WTC11 (cell line): Measurements from ENCODE around the gene KCNK7.

ENCODE experiments used
- JUN ChIP-seq: sonication (generic); formaldehyde crosslinking; IDR thresholded peaks from 2 replicates; pipeline ENCODE4 v1.8.0; 2023; ENCODE audit warnings: mild to moderate bottlenecking, missing genetic modification reagents
- NFYB ChIP-seq: sonication (generic); formaldehyde crosslinking; conservative IDR thresholded peaks from 2 replicates; pipeline ENCODE4 v1.8.0; 2022; ENCODE audit warnings: low read depth, missing genetic modification reagents
- NR2C2 ChIP-seq: sonication (generic); formaldehyde crosslinking; IDR thresholded peaks from 2 replicates; pipeline ENCODE4 v1.8.0; 2022; ENCODE audit warnings: mild to moderate bottlenecking, missing genetic modification reagents
- RORB ChIP-seq: fragments of 250-450 bp; sonication (Bioruptor Pico); IDR thresholded peaks from 2 replicates; pipeline ENCODE4 v1.9.0; 2021; ENCODE audit warnings: mild to moderate bottlenecking
- ZNF121 ChIP-seq: sonication (generic); formaldehyde crosslinking; IDR thresholded peaks from 2 replicates; pipeline ENCODE4 v1.8.0; 2023; ENCODE audit warnings: missing genetic modification reagents
- TF ChIP-seq, protein P1 (sequence below): fragments of 200-600 bp; IDR thresholded peaks from 2 replicates; pipeline ENCODE4 v1.8.0; 2022; ENCODE audit warnings: antibody characterized with exemption
- TF ChIP-seq, protein P2 (sequence below): sonication (generic); formaldehyde crosslinking; IDR thresholded peaks from 2 replicates; pipeline ENCODE4 v1.8.0; 2022; ENCODE audit warnings: missing genetic modification reagents
- TF ChIP-seq, protein P3 (sequence below): sonication (generic); formaldehyde crosslinking; conservative IDR thresholded peaks from 2 replicates; pipeline ENCODE4 v1.8.1; 2022; ENCODE audit warnings: mild to moderate bottlenecking, missing genetic modification reagents
- TF ChIP-seq, protein P4 (sequence below): sonication (generic); formaldehyde crosslinking; IDR thresholded peaks from 2 replicates; pipeline ENCODE4 v1.8.1; 2023; ENCODE audit warnings: mild to moderate bottlenecking, moderate library complexity, missing genetic modification reagents
- TF ChIP-seq, protein P5 (sequence below): sonication (generic); formaldehyde crosslinking; IDR thresholded peaks from 2 replicates; pipeline ENCODE4 v1.8.0; 2023; ENCODE audit warnings: mild to moderate bottlenecking, missing genetic modification reagents

DNA sequence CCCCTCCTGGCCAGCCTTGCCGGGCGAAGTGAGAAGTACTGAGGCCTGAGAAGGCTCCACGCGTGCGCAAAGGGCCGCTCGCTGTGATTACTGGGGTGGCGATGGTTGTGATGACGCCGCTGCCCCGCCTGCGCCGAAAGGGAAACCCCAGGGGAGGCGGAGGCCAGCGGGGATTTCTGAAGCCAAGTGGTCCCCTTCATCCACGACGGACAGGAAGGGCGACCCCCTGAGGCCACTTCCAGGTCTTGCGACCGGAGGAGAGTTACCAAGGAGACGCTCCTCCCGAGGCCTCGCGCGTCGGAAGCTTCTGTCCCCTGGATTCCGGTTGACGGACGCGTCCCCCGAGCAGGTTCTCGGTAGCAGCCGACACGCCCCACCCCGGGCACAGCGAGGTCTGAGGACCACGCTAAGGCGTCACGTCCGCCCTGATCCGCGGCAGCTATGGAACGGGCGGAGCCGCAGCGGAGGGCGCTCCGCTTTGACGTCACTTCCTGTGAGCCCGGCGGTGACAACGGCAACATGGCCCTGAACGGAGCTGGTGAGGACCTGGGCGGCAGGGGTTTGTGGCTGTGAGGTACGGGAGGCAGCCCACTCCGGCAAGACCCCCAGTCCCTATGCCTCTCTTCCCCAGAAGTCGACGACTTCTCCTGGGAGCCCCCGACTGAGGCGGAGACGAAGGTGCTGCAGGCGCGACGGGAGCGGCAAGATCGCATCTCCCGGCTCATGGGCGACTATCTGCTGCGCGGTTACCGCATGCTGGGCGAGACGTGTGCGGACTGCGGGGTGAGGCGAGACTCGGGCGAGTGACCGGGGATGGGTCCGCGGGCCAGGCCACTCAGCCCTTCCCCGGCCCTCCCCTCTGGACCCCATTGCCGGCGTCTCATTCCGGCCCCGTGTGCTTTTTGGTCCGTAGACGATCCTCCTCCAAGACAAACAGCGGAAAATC is 25.4 kb downstream of the KCNK7 start, which contains the start of gene ZNRD2:
- TF ChIP-seq, protein P1, sequence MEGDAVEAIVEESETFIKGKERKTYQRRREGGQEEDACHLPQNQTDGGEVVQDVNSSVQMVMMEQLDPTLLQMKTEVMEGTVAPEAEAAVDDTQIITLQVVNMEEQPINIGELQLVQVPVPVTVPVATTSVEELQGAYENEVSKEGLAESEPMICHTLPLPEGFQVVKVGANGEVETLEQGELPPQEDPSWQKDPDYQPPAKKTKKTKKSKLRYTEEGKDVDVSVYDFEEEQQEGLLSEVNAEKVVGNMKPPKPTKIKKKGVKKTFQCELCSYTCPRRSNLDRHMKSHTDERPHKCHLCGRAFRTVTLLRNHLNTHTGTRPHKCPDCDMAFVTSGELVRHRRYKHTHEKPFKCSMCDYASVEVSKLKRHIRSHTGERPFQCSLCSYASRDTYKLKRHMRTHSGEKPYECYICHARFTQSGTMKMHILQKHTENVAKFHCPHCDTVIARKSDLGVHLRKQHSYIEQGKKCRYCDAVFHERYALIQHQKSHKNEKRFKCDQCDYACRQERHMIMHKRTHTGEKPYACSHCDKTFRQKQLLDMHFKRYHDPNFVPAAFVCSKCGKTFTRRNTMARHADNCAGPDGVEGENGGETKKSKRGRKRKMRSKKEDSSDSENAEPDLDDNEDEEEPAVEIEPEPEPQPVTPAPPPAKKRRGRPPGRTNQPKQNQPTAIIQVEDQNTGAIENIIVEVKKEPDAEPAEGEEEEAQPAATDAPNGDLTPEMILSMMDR: no peak; the same call in 1 of the 2 replicates
- TF ChIP-seq JUN (CRISPR knock-in tag) (no peak), RORB (no peak), ZNF121 (0 out of 2 replicates have a peak, but pooled peaks have one; percentile 19), NR2C2 (CRISPR knock-in tag) (no peak), NFYB (CRISPR knock-in tag) (peak; percentile 12; the same call in 1 of the 2 replicates)
- TF ChIP-seq, protein P2, sequence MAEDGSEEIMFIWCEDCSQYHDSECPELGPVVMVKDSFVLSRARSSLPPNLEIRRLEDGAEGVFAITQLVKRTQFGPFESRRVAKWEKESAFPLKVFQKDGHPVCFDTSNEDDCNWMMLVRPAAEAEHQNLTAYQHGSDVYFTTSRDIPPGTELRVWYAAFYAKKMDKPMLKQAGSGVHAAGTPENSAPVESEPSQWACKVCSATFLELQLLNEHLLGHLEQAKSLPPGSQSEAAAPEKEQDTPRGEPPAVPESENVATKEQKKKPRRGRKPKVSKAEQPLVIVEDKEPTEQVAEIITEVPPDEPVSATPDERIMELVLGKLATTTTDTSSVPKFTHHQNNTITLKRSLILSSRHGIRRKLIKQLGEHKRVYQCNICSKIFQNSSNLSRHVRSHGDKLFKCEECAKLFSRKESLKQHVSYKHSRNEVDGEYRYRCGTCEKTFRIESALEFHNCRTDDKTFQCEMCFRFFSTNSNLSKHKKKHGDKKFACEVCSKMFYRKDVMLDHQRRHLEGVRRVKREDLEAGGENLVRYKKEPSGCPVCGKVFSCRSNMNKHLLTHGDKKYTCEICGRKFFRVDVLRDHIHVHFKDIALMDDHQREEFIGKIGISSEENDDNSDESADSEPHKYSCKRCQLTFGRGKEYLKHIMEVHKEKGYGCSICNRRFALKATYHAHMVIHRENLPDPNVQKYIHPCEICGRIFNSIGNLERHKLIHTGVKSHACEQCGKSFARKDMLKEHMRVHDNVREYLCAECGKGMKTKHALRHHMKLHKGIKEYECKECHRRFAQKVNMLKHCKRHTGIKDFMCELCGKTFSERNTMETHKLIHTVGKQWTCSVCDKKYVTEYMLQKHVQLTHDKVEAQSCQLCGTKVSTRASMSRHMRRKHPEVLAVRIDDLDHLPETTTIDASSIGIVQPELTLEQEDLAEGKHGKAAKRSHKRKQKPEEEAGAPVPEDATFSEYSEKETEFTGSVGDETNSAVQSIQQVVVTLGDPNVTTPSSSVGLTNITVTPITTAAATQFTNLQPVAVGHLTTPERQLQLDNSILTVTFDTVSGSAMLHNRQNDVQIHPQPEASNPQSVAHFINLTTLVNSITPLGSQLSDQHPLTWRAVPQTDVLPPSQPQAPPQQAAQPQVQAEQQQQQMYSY: peak; percentile 89
- TF ChIP-seq, protein P3, sequence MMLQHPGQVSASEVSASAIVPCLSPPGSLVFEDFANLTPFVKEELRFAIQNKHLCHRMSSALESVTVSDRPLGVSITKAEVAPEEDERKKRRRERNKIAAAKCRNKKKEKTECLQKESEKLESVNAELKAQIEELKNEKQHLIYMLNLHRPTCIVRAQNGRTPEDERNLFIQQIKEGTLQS (CRISPR knock-in tag): no peak
- TF ChIP-seq, protein P4, sequence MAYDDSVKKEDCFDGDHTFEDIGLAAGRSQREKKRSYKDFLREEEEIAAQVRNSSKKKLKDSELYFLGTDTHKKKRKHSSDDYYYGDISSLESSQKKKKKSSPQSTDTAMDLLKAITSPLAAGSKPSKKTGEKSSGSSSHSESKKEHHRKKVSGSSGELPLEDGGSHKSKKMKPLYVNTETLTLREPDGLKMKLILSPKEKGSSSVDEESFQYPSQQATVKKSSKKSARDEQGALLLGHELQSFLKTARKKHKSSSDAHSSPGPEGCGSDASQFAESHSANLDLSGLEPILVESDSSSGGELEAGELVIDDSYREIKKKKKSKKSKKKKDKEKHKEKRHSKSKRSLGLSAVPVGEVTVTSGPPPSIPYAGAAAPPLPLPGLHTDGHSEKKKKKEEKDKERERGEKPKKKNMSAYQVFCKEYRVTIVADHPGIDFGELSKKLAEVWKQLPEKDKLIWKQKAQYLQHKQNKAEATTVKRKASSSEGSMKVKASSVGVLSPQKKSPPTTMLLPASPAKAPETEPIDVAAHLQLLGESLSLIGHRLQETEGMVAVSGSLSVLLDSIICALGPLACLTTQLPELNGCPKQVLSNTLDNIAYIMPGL (CRISPR knock-in tag): peak; percentile 95
- TF ChIP-seq, protein P5, sequence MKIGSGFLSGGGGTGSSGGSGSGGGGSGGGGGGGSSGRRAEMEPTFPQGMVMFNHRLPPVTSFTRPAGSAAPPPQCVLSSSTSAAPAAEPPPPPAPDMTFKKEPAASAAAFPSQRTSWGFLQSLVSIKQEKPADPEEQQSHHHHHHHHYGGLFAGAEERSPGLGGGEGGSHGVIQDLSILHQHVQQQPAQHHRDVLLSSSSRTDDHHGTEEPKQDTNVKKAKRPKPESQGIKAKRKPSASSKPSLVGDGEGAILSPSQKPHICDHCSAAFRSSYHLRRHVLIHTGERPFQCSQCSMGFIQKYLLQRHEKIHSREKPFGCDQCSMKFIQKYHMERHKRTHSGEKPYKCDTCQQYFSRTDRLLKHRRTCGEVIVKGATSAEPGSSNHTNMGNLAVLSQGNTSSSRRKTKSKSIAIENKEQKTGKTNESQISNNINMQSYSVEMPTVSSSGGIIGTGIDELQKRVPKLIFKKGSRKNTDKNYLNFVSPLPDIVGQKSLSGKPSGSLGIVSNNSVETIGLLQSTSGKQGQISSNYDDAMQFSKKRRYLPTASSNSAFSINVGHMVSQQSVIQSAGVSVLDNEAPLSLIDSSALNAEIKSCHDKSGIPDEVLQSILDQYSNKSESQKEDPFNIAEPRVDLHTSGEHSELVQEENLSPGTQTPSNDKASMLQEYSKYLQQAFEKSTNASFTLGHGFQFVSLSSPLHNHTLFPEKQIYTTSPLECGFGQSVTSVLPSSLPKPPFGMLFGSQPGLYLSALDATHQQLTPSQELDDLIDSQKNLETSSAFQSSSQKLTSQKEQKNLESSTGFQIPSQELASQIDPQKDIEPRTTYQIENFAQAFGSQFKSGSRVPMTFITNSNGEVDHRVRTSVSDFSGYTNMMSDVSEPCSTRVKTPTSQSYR: no peak
